Fibroblast of pulmonary artery (primary cell): ENCODE measurements around the gene INTS13.
A peak's percentile ranks its signal among the peaks of the same experiment; 100 is the strongest.
"Not testable (repeated sequence)": the region's sequence is repeated elsewhere in the genome, so short reads cannot be mapped to it uniquely, and the experiment has no call there.

ENCODE experiments used
- DNase-seq: peaks from one replicate; pipeline ENCODE4 v3.0.0-alpha.2; 2010; ENCODE audit warnings: low read depth
- H3K4me3 ChIP-seq: replicated peaks from 2 replicates; pipeline ENCODE4 v1.5.1; 2011; ENCODE audit warnings: low read depth, mild to moderate bottlenecking, control low read depth, low read length, moderate library complexity
- TF ChIP-seq, protein P1 (sequence below): IDR thresholded peaks from 2 replicates; pipeline ENCODE4 v1.5.1; 2011; ENCODE audit warnings: mild to moderate bottlenecking, control low read depth, low read length, inconsistent platforms; ENCODE audit errors: missing control alignments

The INTS13 gene

DNA sequence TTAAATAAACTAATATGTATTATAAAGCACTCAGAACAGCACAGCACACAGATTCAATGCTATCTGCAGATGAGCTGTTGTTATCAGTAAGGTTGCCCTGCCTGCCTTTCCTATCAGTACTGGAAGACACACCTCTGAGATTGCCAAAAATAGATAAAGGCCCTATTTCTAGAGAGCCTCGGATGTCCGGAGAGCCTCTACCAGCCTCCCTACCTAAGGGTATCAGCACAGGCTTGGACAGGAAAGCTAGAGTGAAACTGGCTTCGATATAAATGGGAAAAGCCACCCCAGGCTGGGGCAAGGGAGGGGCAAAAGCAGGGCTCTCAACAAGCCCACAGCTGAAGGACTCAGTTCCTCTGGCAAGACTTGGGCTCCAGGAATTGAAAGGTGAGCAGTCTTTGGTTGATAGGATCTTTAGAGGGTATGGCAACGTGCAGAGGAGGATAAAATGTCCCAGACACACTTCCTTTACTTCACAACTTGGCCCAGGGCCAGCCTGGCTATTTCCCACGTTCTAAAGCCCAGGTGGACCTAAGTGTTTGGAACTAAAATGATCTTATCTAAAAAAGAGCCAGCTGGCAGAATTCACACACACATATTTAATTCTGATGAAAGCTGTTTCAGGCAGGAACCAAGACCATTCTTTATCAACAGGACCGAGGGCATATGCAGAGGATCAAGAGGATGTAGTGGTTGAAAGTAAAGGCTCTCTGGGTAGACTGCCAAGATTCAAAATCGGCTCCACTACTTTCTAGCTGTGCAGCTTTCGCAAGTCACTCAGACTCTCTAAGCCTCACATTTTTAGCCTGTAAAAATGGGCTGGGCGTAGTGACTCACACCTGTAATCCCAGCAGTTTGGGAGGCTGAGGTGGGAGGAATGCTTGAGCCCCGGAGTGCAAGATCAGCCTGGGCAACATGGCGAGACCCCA is 67.0 kb downstream of the INTS13 start:
- TF ChIP-seq, protein P1, sequence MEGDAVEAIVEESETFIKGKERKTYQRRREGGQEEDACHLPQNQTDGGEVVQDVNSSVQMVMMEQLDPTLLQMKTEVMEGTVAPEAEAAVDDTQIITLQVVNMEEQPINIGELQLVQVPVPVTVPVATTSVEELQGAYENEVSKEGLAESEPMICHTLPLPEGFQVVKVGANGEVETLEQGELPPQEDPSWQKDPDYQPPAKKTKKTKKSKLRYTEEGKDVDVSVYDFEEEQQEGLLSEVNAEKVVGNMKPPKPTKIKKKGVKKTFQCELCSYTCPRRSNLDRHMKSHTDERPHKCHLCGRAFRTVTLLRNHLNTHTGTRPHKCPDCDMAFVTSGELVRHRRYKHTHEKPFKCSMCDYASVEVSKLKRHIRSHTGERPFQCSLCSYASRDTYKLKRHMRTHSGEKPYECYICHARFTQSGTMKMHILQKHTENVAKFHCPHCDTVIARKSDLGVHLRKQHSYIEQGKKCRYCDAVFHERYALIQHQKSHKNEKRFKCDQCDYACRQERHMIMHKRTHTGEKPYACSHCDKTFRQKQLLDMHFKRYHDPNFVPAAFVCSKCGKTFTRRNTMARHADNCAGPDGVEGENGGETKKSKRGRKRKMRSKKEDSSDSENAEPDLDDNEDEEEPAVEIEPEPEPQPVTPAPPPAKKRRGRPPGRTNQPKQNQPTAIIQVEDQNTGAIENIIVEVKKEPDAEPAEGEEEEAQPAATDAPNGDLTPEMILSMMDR = no peak
- peak overlapping the region; percentile 12 for H3K4me3 ChIP-seq
- peak; percentile 91 for DNase-seq

DNA sequence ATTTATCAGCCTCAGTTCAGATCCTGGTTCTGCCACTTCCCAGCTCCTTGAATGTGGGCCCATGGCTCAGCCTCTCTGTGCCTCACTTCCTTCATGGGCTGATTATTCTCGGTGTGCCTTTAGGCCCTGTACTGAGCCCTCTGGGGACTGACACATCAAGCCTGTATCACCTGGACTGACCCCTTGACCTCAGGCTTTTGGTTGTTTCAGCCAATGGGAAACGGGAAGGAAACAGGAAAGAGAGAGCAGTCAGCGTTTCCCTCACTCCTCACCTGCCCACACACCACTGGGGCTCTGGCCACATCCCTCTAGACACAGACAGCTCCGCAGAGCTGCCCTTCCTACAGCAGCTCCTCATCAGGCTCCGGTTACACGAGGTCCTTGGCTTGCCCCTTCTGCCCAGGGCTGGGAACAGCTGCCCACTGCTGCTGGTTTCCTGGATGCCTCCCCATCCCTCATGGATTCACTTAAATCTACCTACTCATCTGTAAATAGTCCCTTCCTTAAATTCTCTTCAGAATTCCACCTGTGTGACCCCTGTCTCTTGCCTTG is 67.8 kb downstream of the INTS13 start:
- DNase-seq = no peak
- no peak overlapping the region for H3K4me3 ChIP-seq
- TF ChIP-seq, protein P1 = no peak

DNA sequence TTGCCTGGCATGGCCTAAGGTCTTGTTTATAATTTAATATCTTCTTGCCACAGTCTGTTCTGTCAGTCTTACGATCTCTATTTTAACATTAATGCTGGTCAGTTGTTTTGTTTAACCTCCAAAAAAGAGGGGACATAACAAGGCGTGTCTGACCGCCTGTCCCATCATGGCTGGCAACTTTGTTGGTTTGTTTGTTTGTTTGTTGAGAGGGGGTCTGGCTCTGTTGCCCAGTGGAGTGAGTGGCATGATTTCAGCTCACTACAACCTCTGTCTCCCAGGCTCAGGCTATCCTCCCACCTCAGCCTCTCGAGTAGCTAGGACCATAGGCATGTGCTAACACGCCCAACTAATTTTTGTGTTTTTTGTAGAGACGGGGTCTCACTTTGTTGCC is 68.7 kb downstream of the INTS13 start:
- no peak for DNase-seq
- no peak overlapping the region for H3K4me3 ChIP-seq
- TF ChIP-seq, protein P1 = no peak

DNA sequence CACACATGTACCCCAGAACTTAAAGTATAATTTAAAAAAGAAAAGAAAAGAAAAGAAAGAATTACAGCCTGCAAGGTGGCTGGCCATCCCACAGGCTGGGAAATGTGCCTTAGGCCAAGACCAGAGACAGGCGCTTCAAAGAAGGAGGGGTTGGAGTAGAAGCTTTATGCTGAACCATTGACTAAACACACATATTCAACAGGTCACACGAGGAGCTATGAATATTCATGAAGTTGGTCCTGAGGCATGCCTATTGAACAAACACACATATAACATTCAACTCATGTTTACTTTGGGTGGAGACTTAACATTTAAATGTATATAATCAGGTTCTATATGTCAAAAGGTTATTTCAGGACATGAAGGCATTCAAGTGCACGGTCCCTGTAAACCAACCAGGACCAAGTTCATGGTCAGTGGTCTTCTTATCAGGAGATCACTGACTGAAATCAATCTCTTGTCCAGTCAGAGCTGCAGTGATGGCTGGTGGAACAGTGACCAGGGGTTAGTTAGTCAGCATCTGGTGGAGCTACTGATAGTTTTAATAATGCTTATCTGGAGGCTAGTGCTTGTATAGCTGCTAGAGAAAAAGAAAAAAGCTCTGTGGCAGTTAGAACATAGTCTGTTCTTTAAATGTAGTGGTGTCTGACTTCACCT is 69.2 kb downstream of the INTS13 start:
- TF ChIP-seq, protein P1 = no peak
- no peak for DNase-seq
- H3K4me3 ChIP-seq = no peak overlapping the region

DNA sequence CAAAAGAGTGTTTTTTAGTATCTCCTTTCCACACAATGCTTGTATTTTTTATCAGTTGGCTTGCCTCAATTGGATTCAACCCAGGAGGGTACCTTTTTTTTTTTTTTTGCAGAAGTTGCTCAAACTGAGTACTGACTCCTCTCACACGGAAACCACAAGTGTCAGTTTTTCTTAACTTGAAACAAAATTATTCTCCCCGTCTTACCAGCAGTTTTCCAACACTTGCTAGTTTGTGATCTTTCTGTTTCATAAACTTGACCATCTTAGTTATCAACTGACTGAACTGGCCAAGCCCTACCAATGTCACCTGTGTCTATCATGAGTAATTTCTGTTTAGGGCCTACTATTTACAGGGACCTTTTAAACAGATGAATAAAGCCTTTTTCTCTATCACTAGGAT is 70.7 kb downstream of the INTS13 start:
- no peak overlapping the region for H3K4me3 ChIP-seq
- TF ChIP-seq, protein P1 = no peak
- DNase-seq = no peak

DNA sequence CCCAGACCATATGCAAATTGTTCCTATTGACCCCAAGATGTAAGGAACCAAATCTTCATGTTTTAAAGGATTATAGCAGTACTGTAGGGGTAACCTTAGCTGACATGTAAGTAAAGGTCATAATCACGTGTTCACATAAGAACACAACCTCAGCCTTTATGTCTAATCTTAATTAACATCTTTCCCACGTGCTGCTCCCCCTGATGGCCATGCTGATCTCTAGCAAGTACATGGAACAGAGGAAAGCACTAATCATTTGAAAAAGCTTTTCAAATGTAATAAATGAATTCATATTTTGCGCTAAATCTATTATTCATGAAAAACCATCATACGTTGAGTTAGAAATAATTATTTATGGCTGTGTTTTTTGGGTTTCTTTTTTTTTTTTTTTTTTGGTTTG is 74.3 kb downstream of the INTS13 start:
- no peak for DNase-seq

DNA sequence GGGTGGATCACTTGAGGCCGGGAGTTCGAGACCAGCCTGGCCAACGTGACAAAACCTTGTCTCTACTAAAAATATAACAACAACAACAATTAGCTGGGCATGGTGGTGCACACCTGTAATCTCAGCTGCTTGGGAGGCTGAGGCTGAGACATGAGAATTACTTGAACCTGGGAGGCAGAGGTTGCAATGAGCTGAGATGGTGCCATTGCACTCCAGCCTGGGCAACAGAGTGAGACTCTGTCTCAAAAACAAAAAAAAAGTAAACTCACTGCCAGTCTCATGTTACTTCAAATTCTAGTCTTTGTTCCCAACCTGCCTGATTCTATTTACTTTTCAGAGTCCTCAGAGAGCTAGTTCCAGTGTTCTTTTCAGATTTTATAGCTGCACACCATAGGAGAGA is 75.0 kb downstream of the INTS13 start:
- H3K4me3 ChIP-seq, DNase-seq: not testable (repeated sequence)

More for the DNA sequence above, 74.3 kb downstream of the INTS13 start:
- TF ChIP-seq, protein P1 = peak; percentile 37
- H3K4me3 ChIP-seq = no peak overlapping the region
